C4-2B (cell line): ENCODE measurements around the gene OPCML.

Experiments used
- H3K27ac ChIP-seq: fragments of 450-650 bp; 2 replicates; pipeline ENCODE4 v1.5.1; 2017
- CTCF ChIP-seq: fragments of 450-650 bp; conservative IDR thresholded peaks from 2 replicates; pipeline ENCODE4 v1.5.1; 2017; ENCODE audit warnings: mild to moderate bottlenecking
- ZFX ChIP-seq: fragments of 450-650 bp; IDR thresholded peaks from 2 replicates; pipeline ENCODE4 v1.6.1; 2017

OPCML gene

GRCh38 chr11:132590986-132591385 lies 941.3 kb downstream of the OPCML start:
- no peak overlapping the region for H3K27ac ChIP-seq

DNA sequence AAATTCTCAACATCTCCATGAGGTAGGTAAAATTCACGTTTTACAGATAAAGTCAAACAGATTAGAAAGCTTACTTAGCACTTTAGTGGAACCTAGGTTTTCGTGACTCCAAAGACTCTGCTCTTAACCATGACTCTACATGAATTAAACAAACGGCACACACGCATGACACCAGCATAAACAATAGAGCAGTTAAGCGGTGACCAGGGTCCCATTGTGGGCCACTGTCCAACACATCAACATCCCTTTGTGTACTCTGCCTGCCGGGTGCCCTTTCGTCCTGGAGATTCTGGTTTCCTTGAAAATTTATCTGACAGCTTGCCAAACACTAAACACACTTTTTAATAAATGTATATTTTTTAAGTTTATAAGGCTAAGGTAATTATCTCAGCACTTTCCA lies 941.7 kb downstream of the OPCML start:
- no peak for TF ChIP-seq ZFX
- TF ChIP-seq CTCF: no peak
- no peak overlapping the region for H3K27ac ChIP-seq

More at GRCh38 chr11:132590986-132591385, 941.3 kb downstream of the OPCML start:
- TF ChIP-seq CTCF: no peak
- TF ChIP-seq ZFX: no peak

DNA sequence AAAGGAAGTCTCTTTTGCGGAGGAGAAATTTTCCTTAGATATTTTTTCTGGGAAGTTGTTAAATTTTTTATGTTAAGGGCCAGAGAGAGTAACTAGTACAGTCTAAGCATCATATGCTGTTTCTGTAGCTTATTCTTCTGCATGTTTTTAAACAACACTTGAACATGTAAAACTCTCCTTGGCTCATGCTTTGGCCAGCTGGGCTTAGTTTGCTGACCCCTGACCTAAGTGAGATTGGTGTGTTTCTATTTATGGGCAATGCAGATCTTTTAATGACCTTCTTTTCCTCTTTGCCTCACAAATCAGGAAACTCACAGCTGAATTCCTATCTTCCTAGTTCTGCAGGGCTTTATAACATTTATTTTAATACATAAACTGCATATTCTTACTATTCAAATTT lies 942.5 kb downstream of the OPCML start:
- TF ChIP-seq CTCF (no peak), ZFX (no peak)
- no peak overlapping the region for H3K27ac ChIP-seq

GRCh38 chr11:132588366-132588765 lies 943.9 kb downstream of the OPCML start:
- no peak for TF ChIP-seq CTCF
- TF ChIP-seq ZFX: no peak
- H3K27ac ChIP-seq: no peak overlapping the region

- TF ChIP-seq ZFX (no peak), CTCF (no peak)
- no peak overlapping the region for H3K27ac ChIP-seq
Observed at GRCh38 chr11:132587716-132588115, 944.6 kb downstream of the OPCML start.

GRCh38 chr11:132586801-132587200 lies 945.5 kb downstream of the OPCML start:
- H3K27ac ChIP-seq: no peak overlapping the region
- TF ChIP-seq ZFX (no peak), CTCF (no peak)

DNA sequence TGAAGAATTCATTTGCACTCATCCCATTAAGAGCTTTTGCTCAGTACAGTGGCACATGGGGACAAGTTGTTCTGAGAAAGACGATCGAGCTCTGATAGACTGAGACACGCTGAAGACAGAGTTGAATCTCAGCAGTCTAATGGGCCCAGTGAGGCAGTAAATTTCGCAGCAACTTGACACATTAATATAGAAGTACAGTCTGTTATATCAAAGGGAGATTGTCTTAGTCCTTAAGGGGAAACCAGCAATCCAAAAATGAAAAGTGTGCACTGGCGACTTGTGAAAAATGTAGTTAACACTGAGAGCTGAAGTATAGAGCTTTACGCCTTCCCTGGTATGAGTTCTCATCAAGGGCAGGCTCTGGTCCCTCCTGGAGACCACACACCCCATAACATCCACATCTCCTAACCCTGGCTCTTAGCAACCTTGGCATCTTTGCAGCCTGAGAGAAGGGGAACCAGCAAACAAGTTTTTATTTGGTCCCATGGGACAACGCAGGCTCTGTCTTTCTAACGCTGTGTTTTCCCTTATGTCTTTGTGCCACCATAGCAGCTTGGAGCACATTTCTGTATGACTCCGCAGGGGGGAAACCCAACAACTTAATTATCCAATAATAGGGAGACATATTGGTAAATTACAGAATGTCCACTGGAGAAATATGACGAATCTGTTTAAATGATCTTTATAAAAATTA lies 952.5 kb downstream of the OPCML start:
- TF ChIP-seq ZFX (no peak), CTCF (no peak)

More for the DNA sequence above, 952.5 kb downstream of the OPCML start:
- no peak overlapping the region for H3K27ac ChIP-seq
